ENCODE measurements around the gene RPL26.
"Not testable (repeated sequence)": the region's sequence is repeated elsewhere in the genome, so short reads cannot be mapped to it uniquely, and the experiment has no call there.

The RPL26 gene

GRCh38 chr17:8365143-8365542 lies 17.9 kb downstream of the RPL26 start:
- no peak for DNase-seq (ENCODE audit: low read depth)

GRCh38 chr17:8362651-8363332 lies 20.2 kb downstream of the RPL26 start:
- DNase-seq (ENCODE audit: low read depth) = no peak

GRCh38 chr17:8360751-8361150 lies 22.2 kb downstream of the RPL26 start:
- DNase-seq (ENCODE audit: low read depth) = no peak

GRCh38 chr17:8360260-8360659 lies 22.7 kb downstream of the RPL26 start:
- DNase-seq (ENCODE audit: low read depth) = no peak

GRCh38 chr17:8359769-8360168 lies 23.2 kb downstream of the RPL26 start:
- DNase-seq (ENCODE audit: low read depth) = peak; percentile 65

- DNase-seq (ENCODE audit: low read depth) = no peak
Measured at GRCh38 chr17:8357910-8358309, 25.1 kb downstream of the RPL26 start.

- no peak for DNase-seq (ENCODE audit: low read depth)
Measured at GRCh38 chr17:8354236-8354635, 28.8 kb downstream of the RPL26 start.

GRCh38 chr17:8353736-8354135 lies 29.3 kb downstream of the RPL26 start:
- DNase-seq (ENCODE audit: low read depth) = no peak

GRCh38 chr17:8350339-8350738 lies 32.7 kb downstream of the RPL26 start:
- no peak for DNase-seq (ENCODE audit: low read depth)

GRCh38 chr17:8347001-8347400 lies 36.0 kb downstream of the RPL26 start:
- DNase-seq (ENCODE audit: low read depth) = not testable (repeated sequence)

GRCh38 chr17:8345951-8346665 lies 36.9 kb downstream of the RPL26 start:
- no peak for DNase-seq (ENCODE audit: low read depth)

GRCh38 chr17:8345052-8345690 lies 37.8 kb downstream of the RPL26 start:
- DNase-seq (ENCODE audit: low read depth) = no peak

- no peak for DNase-seq (ENCODE audit: low read depth)
Measured at GRCh38 chr17:8341456-8341855, 41.5 kb downstream of the RPL26 start.

- DNase-seq (ENCODE audit: low read depth) = no peak
Measured at GRCh38 chr17:8339540-8339939, 43.5 kb downstream of the RPL26 start, which contains the start of gene ODF4. Gene ODF4, plus strand, starts transcription at chr17:8339840. Its CDS starts 212 bp downstream, at chr17:8340052.

GRCh38 chr17:8338753-8339140 lies 44.2 kb downstream of the RPL26 start:
- no peak for DNase-seq (ENCODE audit: low read depth)

- no peak for DNase-seq (ENCODE audit: low read depth)
Measured at GRCh38 chr17:8337802-8338752, 44.9 kb downstream of the RPL26 start.

GRCh38 chr17:8333281-8333680 lies 49.7 kb downstream of the RPL26 start:
- DNase-seq (ENCODE audit: low read depth) = no peak

GRCh38 chr17:8332688-8333087 lies 50.3 kb downstream of the RPL26 start:
- no peak for DNase-seq (ENCODE audit: low read depth)

GRCh38 chr17:8332128-8332527 lies 50.9 kb downstream of the RPL26 start:
- DNase-seq (ENCODE audit: low read depth) = no peak
